Measurements from ENCODE around the gene PAAF1. TPM values are rescaled to one million over a fixed set of nuclear protein-coding genes. Genes with fewer than 3 reads are reported as not detected.

Gene PAAF1
- total and polyA plus RNA-seq, 2 donors from 2014 or later, result 18.2 to 31.4 TPM

DNA sequence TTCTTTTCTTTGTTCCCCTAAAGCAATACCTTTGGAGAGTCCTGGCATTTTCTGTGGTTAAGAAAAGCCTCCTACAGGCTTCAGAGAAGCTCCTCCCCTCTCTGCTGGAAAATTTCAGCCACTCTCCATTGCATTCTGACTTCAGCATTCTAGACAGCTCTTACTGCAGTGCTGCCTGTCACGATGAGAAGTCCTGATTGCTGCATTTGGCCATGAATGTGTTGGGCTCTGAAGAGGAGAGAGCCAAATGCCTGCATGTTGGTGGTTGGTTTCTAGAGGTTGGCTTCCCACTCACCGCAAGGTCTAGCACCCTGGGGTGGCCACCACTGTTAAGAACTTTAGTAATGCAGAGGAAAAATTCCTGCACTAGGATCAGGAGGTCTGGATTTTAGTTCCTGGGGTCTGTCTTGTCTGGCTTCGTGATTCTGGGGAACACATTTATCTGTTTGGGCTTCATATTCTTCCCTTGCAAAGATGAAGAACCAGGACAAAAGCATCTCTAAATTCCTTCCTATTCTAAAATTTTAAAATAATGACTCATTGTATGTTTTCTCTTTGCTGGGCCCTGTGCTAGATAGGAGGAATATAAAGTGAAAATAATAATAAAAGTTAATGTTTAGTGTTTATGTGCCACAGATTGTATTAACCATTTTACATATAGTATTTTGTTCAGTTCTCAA is 38.2 kb upstream of the PAAF1 start:
- intact Hi-C loops (cut with DNase I), result no loop called here

DNA sequence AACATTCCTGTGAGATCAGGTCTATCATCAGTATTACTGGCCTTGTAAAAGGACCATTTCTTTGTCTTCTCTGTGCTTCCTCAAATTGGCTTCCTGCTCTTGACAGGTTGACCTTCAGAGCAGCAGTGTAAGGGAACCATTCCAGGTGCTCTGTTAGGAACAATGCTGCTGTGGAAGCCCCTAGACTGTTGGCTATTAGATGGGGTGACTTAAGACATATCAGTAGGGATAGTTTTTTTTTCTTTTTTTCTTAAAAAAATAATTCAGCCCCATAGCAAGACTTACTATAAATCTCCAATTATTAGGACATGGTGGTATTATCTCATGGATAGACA is 37.7 kb upstream of the PAAF1 start:
- Histone ChIP-seq H3K9me3 (ENCODE audit: control insufficient read depth in 2 of 3, insufficient read depth in 1 of 3, low read length in 3 of 3) (no peaks in the 10 kb centered on the region), H3K27ac (ENCODE audit: low read depth in 2 of 2, low read length in 2 of 2) (no peak overlapping the region), H3K4me1 (ENCODE audit: control insufficient read depth in 2 of 3, insufficient read depth in 2 of 3, low read depth in 1 of 3, low read length in 3 of 3) (no peaks in the 10 kb centered on the region), H3K4me3 (ENCODE audit: low read length in 3 of 3) (no peak overlapping the region), H3K27me3 (ENCODE audit: control insufficient read depth, insufficient read depth, low read length) (no peaks in the 10 kb centered on the region), H3K36me3 (ENCODE audit: control insufficient read depth in 2 of 3, insufficient read depth in 3 of 3, low read length in 3 of 3) (peaks cover 0 to 9% (median 0%) of the 10 kb centered on the region in 3 donors), H3K9ac (ENCODE audit: low read length in 3 of 3) (no peak overlapping the region)
- DNase-seq, result no peak
- no peak for FAIRE-seq
- TF ChIP-seq, protein P1, sequence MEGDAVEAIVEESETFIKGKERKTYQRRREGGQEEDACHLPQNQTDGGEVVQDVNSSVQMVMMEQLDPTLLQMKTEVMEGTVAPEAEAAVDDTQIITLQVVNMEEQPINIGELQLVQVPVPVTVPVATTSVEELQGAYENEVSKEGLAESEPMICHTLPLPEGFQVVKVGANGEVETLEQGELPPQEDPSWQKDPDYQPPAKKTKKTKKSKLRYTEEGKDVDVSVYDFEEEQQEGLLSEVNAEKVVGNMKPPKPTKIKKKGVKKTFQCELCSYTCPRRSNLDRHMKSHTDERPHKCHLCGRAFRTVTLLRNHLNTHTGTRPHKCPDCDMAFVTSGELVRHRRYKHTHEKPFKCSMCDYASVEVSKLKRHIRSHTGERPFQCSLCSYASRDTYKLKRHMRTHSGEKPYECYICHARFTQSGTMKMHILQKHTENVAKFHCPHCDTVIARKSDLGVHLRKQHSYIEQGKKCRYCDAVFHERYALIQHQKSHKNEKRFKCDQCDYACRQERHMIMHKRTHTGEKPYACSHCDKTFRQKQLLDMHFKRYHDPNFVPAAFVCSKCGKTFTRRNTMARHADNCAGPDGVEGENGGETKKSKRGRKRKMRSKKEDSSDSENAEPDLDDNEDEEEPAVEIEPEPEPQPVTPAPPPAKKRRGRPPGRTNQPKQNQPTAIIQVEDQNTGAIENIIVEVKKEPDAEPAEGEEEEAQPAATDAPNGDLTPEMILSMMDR (IDR thresholded peaks at IDR 0.05; ENCODE audit: borderline replicate concordance, extremely low read depth, insufficient read depth), result no peak
- intact Hi-C loops (cut with DNase I), result no loop called here

More for the DNA sequence above, 38.2 kb upstream of the PAAF1 start:
- DNase-seq (no peak), FAIRE-seq (no peak)
- Histone ChIP-seq H3K4me1 (ENCODE audit: control insufficient read depth in 2 of 3, insufficient read depth in 2 of 3, low read depth in 1 of 3, low read length in 3 of 3) (no peaks in the 10 kb centered on the region), H3K9me3 (ENCODE audit: control insufficient read depth in 2 of 3, insufficient read depth in 1 of 3, low read length in 3 of 3) (no peaks in the 10 kb centered on the region), H3K36me3 (ENCODE audit: control insufficient read depth in 2 of 3, insufficient read depth in 3 of 3, low read length in 3 of 3) (peaks cover 0 to 5% (median 0%) of the 10 kb centered on the region in 3 donors), H3K27me3 (ENCODE audit: control insufficient read depth, insufficient read depth, low read length) (no peaks in the 10 kb centered on the region), H3K4me3 (ENCODE audit: low read length in 3 of 3) (no peak overlapping the region), H3K9ac (ENCODE audit: low read length in 3 of 3) (no peak overlapping the region), H3K27ac (ENCODE audit: low read depth in 2 of 2, low read length in 2 of 2) (no peak overlapping the region)
- TF ChIP-seq, protein P1 (IDR thresholded peaks at IDR 0.05; ENCODE audit: borderline replicate concordance, extremely low read depth, insufficient read depth), result no peak

DNA sequence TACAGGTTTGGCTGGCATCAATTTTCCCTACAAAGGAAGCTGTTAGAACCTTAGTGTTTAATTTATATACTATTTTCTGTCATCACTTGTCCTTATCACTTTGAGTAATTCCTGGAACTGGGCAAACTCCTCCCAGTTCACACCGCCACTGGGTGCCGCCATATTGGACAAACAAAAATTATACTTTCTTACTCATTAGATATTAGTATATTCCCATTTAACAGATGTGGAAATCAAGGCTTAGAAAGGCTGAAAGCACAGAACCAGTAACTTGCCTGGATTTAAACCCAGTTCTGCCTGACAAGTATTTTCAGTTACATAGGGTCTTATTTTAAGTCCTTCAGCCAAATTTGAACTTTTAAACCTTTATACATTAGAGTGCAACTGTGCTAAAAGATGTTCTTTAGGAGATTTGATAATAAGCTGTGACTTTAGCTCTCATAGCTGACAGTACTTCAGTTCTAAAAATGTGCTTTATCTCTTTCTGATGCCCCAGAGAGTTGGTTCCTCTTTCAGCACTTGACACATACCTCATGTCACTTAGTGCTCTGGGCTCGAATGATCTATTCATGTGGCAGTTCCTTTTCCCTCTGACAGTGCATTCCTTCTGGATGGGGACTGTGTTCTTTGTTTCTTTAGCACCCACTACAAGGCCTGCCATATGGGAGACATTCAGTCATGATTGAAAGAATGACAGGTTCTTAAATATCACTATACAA is 25.6 kb upstream of the PAAF1 start:
- no peak for FAIRE-seq
- TF ChIP-seq, protein P1 (IDR thresholded peaks at IDR 0.05; ENCODE audit: borderline replicate concordance, extremely low read depth, insufficient read depth), result no peak
- Histone ChIP-seq H3K9me3 (ENCODE audit: control insufficient read depth in 2 of 3, insufficient read depth in 1 of 3, low read length in 3 of 3) (no peaks in the 10 kb centered on the region), H3K4me1 (ENCODE audit: control insufficient read depth in 2 of 3, insufficient read depth in 2 of 3, low read depth in 1 of 3, low read length in 3 of 3) (no peaks in the 10 kb centered on the region), H3K4me3 (ENCODE audit: low read length in 3 of 3) (no peak overlapping the region), H3K27ac (ENCODE audit: low read depth in 2 of 2, low read length in 2 of 2) (no peak overlapping the region), H3K36me3 (ENCODE audit: control insufficient read depth in 2 of 3, insufficient read depth in 3 of 3, low read length in 3 of 3) (peaks cover 0 to 6% (median 4%) of the 10 kb centered on the region in 3 donors), H3K9ac (ENCODE audit: low read length in 3 of 3) (no peak overlapping the region), H3K27me3 (ENCODE audit: control insufficient read depth, insufficient read depth, low read length) (no peaks in the 10 kb centered on the region)
- intact Hi-C loops (cut with DNase I), result no loop called here
- no peak for DNase-seq

Data from kidney (tissue), 14 donors.